B cell (primary cell): ENCODE results near the gene ZFPM1. TPM values are rescaled to one million over a fixed set of nuclear protein-coding genes. Genes with fewer than 3 reads are reported as not detected.

Experiments used
- ATAC-seq: fragments of 200-7000 bp; cut with Tn5 transposase; one replicate; pipeline ENCODE4 v1.10.0; 2021; ENCODE audit warnings: low read depth, mild to moderate bottlenecking, moderate number of reproducible peaks, moderate library complexity
- CTCF ChIA-PET: fragments of 350-600 bp; sonication (Branson Sonifier 250); formaldehyde crosslinking; loops from one replicate; lab custom pipeline; 2021; ENCODE audit warnings: antibody characterized with exemption, inconsistent platforms; lab: Charles Lee
- POLR2A ChIA-PET: fragments of 350-600 bp; sonication (Branson Sonifier 250); formaldehyde crosslinking; loops from one replicate; lab custom pipeline; 2021; ENCODE audit warnings: antibody characterized with exemption; lab: Charles Lee
- DNase-seq: peaks from one replicate; pipeline ENCODE4 v3.0.0; 2013
- H2AFZ ChIP-seq: 2 replicates; pipeline ENCODE4 v1.6.1; 2012; ENCODE audit warnings: mild to moderate bottlenecking, low read depth, low read length; ENCODE audit not compliant: insufficient read depth, poor library complexity, severe bottlenecking
- H3K27ac ChIP-seq, 2 donors: 1 replicate in 1 of 2; 2 replicates in 1 of 2; pipeline ENCODE4 v1.5.1; 2012 to 2013; ENCODE audit warnings: low read length in 2 of 2, mild to moderate bottlenecking in 2 of 2, moderate library complexity in 1 of 2
- H3K27me3 ChIP-seq, 4 experiments: fragments of 200-600 bp in 1 of 4; sonication (generic) in 1 of 4; replicated peaks in 1 of 4; 1 replicate in 2 of 4; 2 replicates in 2 of 4; pipeline versions ENCODE4 v1.6.1 to v1.7.0; 2013 to 2016; ENCODE audit warnings: low read length in 3 of 4, mild to moderate bottlenecking in 2 of 4, mixed read lengths in 1 of 4, moderate library complexity in 1 of 4; ENCODE audit not compliant: insufficient read depth in 4 of 4, control insufficient read depth in 3 of 4; ENCODE audit errors: control extremely low read depth in 1 of 4
- H3K36me3 ChIP-seq, 2 experiments: replicated peaks in 1 of 2; 1 replicate in 1 of 2; 2 replicates in 1 of 2; pipeline versions ENCODE4 v1.6.1 to v1.7.1; 2013; ENCODE audit warnings: low read length in 1 of 2; ENCODE audit not compliant: insufficient read depth in 2 of 2, control insufficient read depth in 1 of 2; ENCODE audit errors: control extremely low read depth in 1 of 2, extremely low read depth in 1 of 2
- H3K4me1 ChIP-seq, 2 donors: fragments of 200-600 bp in 1 of 2; sonication (generic) in 1 of 2; 1 replicate in 1 of 2; 2 replicates in 1 of 2; pipeline versions ENCODE4 v1.5.1 to v1.6.1; 2013 to 2017; ENCODE audit warnings: low read length in 2 of 2; ENCODE audit not compliant: control insufficient read depth in 2 of 2, insufficient read depth in 2 of 2
- H3K4me2 ChIP-seq: replicated peaks from 2 replicates; pipeline ENCODE3; 2012; ENCODE audit warnings: mild to moderate bottlenecking, low read depth, low read length; ENCODE audit not compliant: poor library complexity, severe bottlenecking
- H3K4me3 ChIP-seq, 5 experiments: fragments of 200-600 bp in 1 of 5; sonication (generic) in 1 of 5; 1 replicate in 3 of 5; 2 replicates in 2 of 5; pipeline versions ENCODE4 v1.5.1 to v1.7.0; 2011 to 2016; ENCODE audit warnings: low read length in 4 of 5, mild to moderate bottlenecking in 4 of 5, low read depth in 2 of 5, control low read depth in 1 of 5, moderate library complexity in 1 of 5; ENCODE audit not compliant: insufficient read depth in 1 of 5; ENCODE audit errors: control extremely low read depth in 1 of 5, extremely low read depth in 1 of 5
- H3K79me2 ChIP-seq: fragments of 200-600 bp; sonication (generic); one replicate; pipeline ENCODE4 v1.6.0; 2016; ENCODE audit warnings: low read length; ENCODE audit not compliant: control insufficient read depth, insufficient read depth
- H3K9ac ChIP-seq: fragments of 200-600 bp; sonication (generic); 2 replicates; pipeline ENCODE4 v1.6.1; 2017; ENCODE audit warnings: mild to moderate bottlenecking, low read length, moderate library complexity
- H3K9me3 ChIP-seq, 3 donors: one replicate each; pipeline versions ENCODE4 v1.6.1 to v1.7.1; 2013; ENCODE audit warnings: low read length in 2 of 3; ENCODE audit not compliant: control insufficient read depth in 2 of 3, insufficient read depth in 1 of 3; ENCODE audit errors: control extremely low read depth in 1 of 3
- H4K20me1 ChIP-seq: 2 replicates; pipeline ENCODE4 v1.6.0; 2012; ENCODE audit warnings: mild to moderate bottlenecking, low read length; ENCODE audit not compliant: insufficient read depth, control insufficient read depth, poor library complexity, severe bottlenecking
- H3K27ac Mint-ChIP-seq: one replicate; pipeline ENCODE4 v1.8.0; 2021; ENCODE audit warnings: mixed read lengths
- H3K27me3 Mint-ChIP-seq: one replicate; pipeline ENCODE4 v1.8.0; 2021; ENCODE audit warnings: mixed read lengths
- H3K4me1 Mint-ChIP-seq: one replicate; pipeline ENCODE4 v1.8.0; 2021; ENCODE audit warnings: mixed read lengths
- H3K4me3 Mint-ChIP-seq: one replicate; pipeline ENCODE4 v1.8.0; 2021; ENCODE audit warnings: mixed read lengths
- H3K9me3 Mint-ChIP-seq: one replicate; pipeline ENCODE4 v1.8.0; 2022; ENCODE audit warnings: mixed read lengths; ENCODE audit not compliant: insufficient read depth
- CTCF ChIP-seq: fragments of 200-600 bp; IDR thresholded peaks from one replicate; pipeline ENCODE4 v1.8.0; 2022; ENCODE audit warnings: antibody characterized with exemption, mild to moderate bottlenecking
- EZH2 ChIP-seq: IDR thresholded peaks from 2 replicates; pipeline ENCODE4 v1.6.1; 2012; ENCODE audit warnings: borderline replicate concordance, low read depth, mild to moderate bottlenecking, moderate library complexity, low read length; ENCODE audit not compliant: insufficient read depth, poor library complexity, severe bottlenecking
- WGBS: methylation state at CpG from one replicate; pipeline ENCODE4 v1.1.5; 2013; ENCODE audit warnings: missing lambda C conversion rate; ENCODE audit not compliant: insufficient coverage; 5-methylcytosine and 5-hydroxymethylcytosine counted together
- intact Hi-C: fragments of 100-400 bp; cut with micrococcal nuclease; formaldehyde crosslinking; loops from one replicate; pipeline ENCODE4 v1.10.0; 2022
- polyA plus RNA-seq: library from polyadenylated mRNA; depleted of rRNA; stranded (reverse); fragments of >200 nt; gene quantifications from 2 replicates; pipeline ENCODE4 v1.2.3, GENCODE V29; 2012
- total RNA-seq, 2 donors: library from RNA; stranded (reverse); fragments of 120-200 nt in 1 of 2; gene quantifications; 1 replicate in 1 of 2; 2 replicates in 1 of 2; pipeline versions ENCODE4 v1.2.3 to v1.2.4, GENCODE V29; 2013 to 2022

Gene ZFPM1
- total and polyA plus RNA-seq, 2 donors (not counting 1 experiment from before 2014, with no cell fraction given) = 4.3 to 34.6 TPM

GRCh38 chr16:88530858-88531203, 77.8 kb downstream of the ZFPM1 start:
- Histone ChIP-seq H3K4me3 (no peak overlapping the region), H3K79me2 (peaks cover 10% of the 10 kb centered on the region), H4K20me1 (peaks cover 18% of the 10 kb centered on the region), H3K36me3 (peaks cover 0 to 2% of the 10 kb centered on the region in 2 experiments), H3K9ac (no peak overlapping the region), H3K27ac (no peak overlapping the region), H3K27me3 (no peaks in the 10 kb centered on the region), H3K9me3 (no peaks in the 10 kb centered on the region), H2AFZ (no peak overlapping the region), H3K4me1 (peaks cover 8 to 16% of the 10 kb centered on the region in 2 donors), H3K4me2 (no peak overlapping the region)
- Mint-ChIP-seq H3K27me3 (no peaks in the 10 kb centered on the region), H3K27ac (no peak overlapping the region), H3K4me1 (peaks cover 9% of the 10 kb centered on the region), H3K9me3 (no peaks in the 10 kb centered on the region), H3K4me3 (no peak overlapping the region)
- intact Hi-C loops = no loop called here
- ChIA-PET CTCF (interaction anchor here (1.4 kb wide), 1 partner anchor 90 kb away, joined by 3 read pairs; no protein-coding TSS in a partner anchor), POLR2A (no interaction called here)
- TF ChIP-seq EZH2 = no peak
- no peak for TF ChIP-seq CTCF
- no peak for DNase-seq
- no peak for ATAC-seq
- 63% methylated on average over 11 of the region's 11 CpGs for WGBS

GRCh38 chr16:88531346-88531745, 78.3 kb downstream of the ZFPM1 start:
- no peak for ATAC-seq
- H3K9me3 Mint-ChIP-seq = no peaks in the 10 kb centered on the region
- Histone ChIP-seq H2AFZ (no peak overlapping the region), H3K79me2 (peaks cover 10% of the 10 kb centered on the region), H3K9ac (no peak overlapping the region), H3K9me3 (no peaks in the 10 kb centered on the region), H3K4me2 (no peak overlapping the region), H3K36me3 (peaks cover 0 to 2% of the 10 kb centered on the region in 2 experiments), H4K20me1 (peaks cover 18% of the 10 kb centered on the region), H3K4me1 (peaks cover 8 to 16% of the 10 kb centered on the region in 2 donors), H3K4me3 (no peak overlapping the region), H3K27me3 (no peaks in the 10 kb centered on the region), H3K27ac (no peak overlapping the region)
- H3K4me1 Mint-ChIP-seq = peaks cover 12% of the 10 kb centered on the region
- WGBS = 74% methylated on average over 9 of the region's 12 CpGs
- POLR2A ChIA-PET = no interaction called here
- no peak overlapping the region for H3K27ac Mint-ChIP-seq
- H3K4me3 Mint-ChIP-seq = no peak overlapping the region
- no peaks in the 10 kb centered on the region for H3K27me3 Mint-ChIP-seq
- TF ChIP-seq EZH2 (no peak), CTCF (no peak)
- no peak for DNase-seq
- intact Hi-C loops = no loop called here
- CTCF ChIA-PET = no interaction called here
